OCI-LY7 (cell line): ENCODE measurements around the gene TRMT61A.

Source experiments
- CTCF ChIP-seq: fragments of 200-600 bp; sonication (generic); conservative IDR thresholded peaks from 2 replicates; pipeline ENCODE4 v1.5.1; 2014; ENCODE audit warnings: mild to moderate bottlenecking, antibody characterized with exemption, low read length, moderate library complexity, mixed read lengths
- EZH2phosphoT487 ChIP-seq: fragments of 200-600 bp; sonication (generic); IDR thresholded peaks from 2 replicates; pipeline ENCODE4 v1.6.1; 2018; ENCODE audit warnings: low read depth, borderline replicate concordance, mild to moderate bottlenecking, mixed run types, antibody characterized with exemption, low read length, moderate library complexity, mixed read lengths

- TF ChIP-seq CTCF (no peak), EZH2phosphoT487 (no peak)
These were observed 11.1 kb upstream of the TRMT61A start for GRCh38 chr14:103517721-103518421.
